ENCODE measurements around the gene UGT1A8.
"Not testable (repeated sequence)": the region's sequence is repeated elsewhere in the genome, so short reads cannot be mapped to it uniquely, and the experiment has no call there.

UGT1A8 gene

GRCh38 chr2:233712611-233713261 lies 95.3 kb downstream of the UGT1A8 start, which contains the start of gene UGT1A5:
Gene UGT1A5 (plus strand): TSS chr2:233712907. CDS start chr2:233712992, 85 bp downstream.
- H3K27me3 Mint-ChIP-seq = peaks cover 9% of the 10 kb centered on the region
- no peak within 1 kb of the TSS for H3K4me3 Mint-ChIP-seq

GRCh38 chr2:233713262-233713615 lies 95.8 kb downstream of the UGT1A8 start:
- no peaks in the 10 kb centered on the region for H3K36me3 Mint-ChIP-seq
- H3K27ac Mint-ChIP-seq = no peak overlapping the region
- no peaks in the 10 kb centered on the region for H3K9me3 Mint-ChIP-seq
- H3K4me3 Mint-ChIP-seq = no peak overlapping the region
- peaks cover 10% of the 10 kb centered on the region for H3K27me3 Mint-ChIP-seq
- H3K4me1 Mint-ChIP-seq = no peaks in the 10 kb centered on the region

More at GRCh38 chr2:233712611-233713261, 95.3 kb downstream of the UGT1A8 start, which contains the start of gene UGT1A5:
- H3K4me1 Mint-ChIP-seq = no peaks in the 10 kb centered on the region
- H3K36me3 Mint-ChIP-seq = no peaks in the 10 kb centered on the region
- H3K9me3 Mint-ChIP-seq = no peaks in the 10 kb centered on the region
- H3K27ac Mint-ChIP-seq = no peak within 1 kb of the TSS

DNA sequence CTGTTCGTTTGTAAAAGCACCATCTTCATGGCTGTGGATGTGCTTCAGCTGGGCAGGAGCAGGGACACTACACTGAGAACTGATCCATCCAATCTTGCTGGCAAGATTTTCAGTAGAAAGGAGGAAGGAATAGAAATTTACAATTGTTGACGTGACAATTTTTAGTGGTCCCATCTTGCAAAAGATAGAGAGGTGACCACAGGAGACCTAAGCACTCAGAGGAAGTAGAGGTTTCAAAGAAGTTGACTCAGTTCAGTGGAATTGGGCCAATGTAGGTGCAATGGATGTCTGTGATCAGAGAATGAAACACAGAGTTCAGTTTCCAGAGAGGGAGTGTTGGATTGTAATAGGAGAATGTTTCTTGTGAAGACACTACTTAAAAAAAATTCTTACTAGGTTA lies 96.7 kb downstream of the UGT1A8 start:
- Mint-ChIP-seq H3K36me3 (no peaks in the 10 kb centered on the region), H3K4me3 (no peak overlapping the region), H3K4me1 (no peaks in the 10 kb centered on the region), H3K27ac (no peak overlapping the region), H3K27me3 (peaks cover 14% of the 10 kb centered on the region), H3K9me3 (no peaks in the 10 kb centered on the region)

DNA sequence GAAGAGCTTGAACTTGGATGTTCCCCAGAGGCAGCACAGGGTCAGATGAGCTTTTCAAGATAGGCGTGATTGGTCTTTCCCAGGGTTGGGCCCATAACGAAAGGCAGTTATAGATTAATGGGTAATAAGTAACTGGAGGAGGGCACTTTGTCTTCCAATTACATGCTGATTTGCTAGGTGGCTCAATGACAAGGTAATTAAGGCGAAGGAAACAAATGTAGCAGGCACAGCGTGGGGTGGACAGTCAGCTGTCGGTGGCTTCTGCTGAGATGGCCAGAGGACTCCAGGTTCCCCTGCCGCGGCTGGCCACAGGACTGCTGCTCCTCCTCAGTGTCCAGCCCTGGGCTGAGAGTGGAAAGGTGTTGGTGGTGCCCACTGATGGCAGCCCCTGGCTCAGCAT lies 101.1 kb downstream of the UGT1A8 start, which contains the start of gene UGT1A4:
UGT1A4 (plus strand) TSS at position 185 of the 400 bp plus-strand sequence; CDS start at position 270, 85 bp downstream.
- peaks cover 18% of the 10 kb centered on the region for H3K27me3 Mint-ChIP-seq
- no peaks in the 10 kb centered on the region for H3K36me3 Mint-ChIP-seq
- no peaks in the 10 kb centered on the region for H3K9me3 Mint-ChIP-seq
- no peak within 1 kb of the TSS for H3K27ac Mint-ChIP-seq
- no peak within 1 kb of the TSS for H3K4me3 Mint-ChIP-seq
- H3K4me1 Mint-ChIP-seq = no peaks in the 10 kb centered on the region

- Mint-ChIP-seq H3K4me3 (no peak within 1 kb of the TSS), H3K36me3 (no peaks in the 10 kb centered on the region), H3K27ac (no peak within 1 kb of the TSS), H3K4me1 (no peaks in the 10 kb centered on the region), H3K9me3 (no peaks in the 10 kb centered on the region), H3K27me3 (peaks cover 7% of the 10 kb centered on the region)
These were observed 111.4 kb downstream of the UGT1A8 start, which contains the start of gene UGT1A3 for GRCh38 chr2:233728723-233729301. Gene UGT1A3 (plus strand): TSS chr2:233729042. CDS start chr2:233729127, 85 bp downstream.

DNA sequence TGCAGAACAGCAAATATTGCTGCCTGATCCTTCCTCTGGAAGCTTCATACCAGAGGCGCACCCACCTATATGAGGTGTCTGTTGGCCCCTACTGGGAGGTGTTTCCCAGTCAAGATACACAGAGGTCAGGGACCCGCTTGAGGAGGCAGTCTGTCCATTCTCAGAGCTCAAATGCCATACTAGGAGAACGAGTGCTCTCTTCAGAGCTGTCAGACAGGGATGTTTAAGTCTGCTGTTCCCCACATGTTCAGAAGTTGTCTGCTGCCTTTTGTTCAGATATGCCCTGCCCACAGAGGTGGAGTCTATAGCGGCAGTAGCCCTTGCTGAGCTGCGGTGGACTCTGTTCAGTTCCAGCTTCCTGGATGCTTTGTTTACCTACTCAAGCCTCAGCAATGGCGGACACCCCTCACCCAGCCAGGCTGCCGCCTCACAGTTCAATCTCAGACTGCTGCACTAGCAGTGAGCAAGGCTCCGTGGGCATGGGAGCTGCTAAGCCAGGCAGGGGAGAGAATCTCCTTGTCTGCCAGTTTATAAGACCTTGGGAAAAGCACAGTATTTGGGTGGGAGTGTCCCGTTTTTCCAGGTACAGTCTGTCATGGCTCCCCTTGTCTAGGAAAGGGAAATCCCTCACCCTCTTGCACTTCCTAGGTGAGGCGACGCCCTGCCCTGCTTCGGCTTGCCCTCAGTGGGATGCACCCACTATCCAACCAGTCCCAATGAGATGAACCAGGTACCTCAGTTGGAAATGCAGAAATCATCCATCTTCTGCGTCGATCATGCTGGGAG lies 119.6 kb downstream of the UGT1A8 start:
- H3K9me3 Mint-ChIP-seq, H3K36me3 Mint-ChIP-seq, H3K4me3 Mint-ChIP-seq, H3K27ac Mint-ChIP-seq, H3K4me1 Mint-ChIP-seq: not testable (repeated sequence)
- peaks cover 17% of the 10 kb centered on the region for H3K27me3 Mint-ChIP-seq

DNA sequence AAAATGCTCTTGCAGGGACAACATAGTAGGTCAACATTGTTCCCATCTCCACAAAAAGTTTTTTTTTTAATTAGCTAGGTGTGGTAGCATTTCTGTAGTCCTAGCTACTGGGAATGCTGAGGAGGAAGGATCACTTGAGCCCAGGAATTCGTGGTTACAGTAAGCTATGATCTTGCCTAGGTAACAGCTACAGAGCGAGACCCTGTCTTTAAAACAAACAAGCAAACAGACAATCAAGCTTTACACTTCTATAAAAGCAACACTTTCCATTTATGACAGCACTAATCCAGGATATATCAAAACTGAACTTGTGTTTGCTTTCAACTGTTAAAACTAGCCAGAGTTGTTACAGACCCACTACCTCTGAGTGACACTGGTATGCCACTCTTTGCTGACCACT lies 123.4 kb downstream of the UGT1A8 start:
- Mint-ChIP-seq H3K36me3 (no peaks in the 10 kb centered on the region), H3K4me1 (no peaks in the 10 kb centered on the region), H3K27ac (no peak overlapping the region), H3K4me3 (no peak overlapping the region), H3K9me3 (no peaks in the 10 kb centered on the region), H3K27me3 (peaks cover 11% of the 10 kb centered on the region)

GRCh38 chr2:233743464-233744259 lies 126.2 kb downstream of the UGT1A8 start:
- Mint-ChIP-seq H3K9me3 (no peaks in the 10 kb centered on the region), H3K27ac (no peak overlapping the region), H3K4me1 (no peaks in the 10 kb centered on the region), H3K27me3 (peaks cover 7% of the 10 kb centered on the region), H3K4me3 (no peak overlapping the region), H3K36me3 (no peaks in the 10 kb centered on the region)

DNA sequence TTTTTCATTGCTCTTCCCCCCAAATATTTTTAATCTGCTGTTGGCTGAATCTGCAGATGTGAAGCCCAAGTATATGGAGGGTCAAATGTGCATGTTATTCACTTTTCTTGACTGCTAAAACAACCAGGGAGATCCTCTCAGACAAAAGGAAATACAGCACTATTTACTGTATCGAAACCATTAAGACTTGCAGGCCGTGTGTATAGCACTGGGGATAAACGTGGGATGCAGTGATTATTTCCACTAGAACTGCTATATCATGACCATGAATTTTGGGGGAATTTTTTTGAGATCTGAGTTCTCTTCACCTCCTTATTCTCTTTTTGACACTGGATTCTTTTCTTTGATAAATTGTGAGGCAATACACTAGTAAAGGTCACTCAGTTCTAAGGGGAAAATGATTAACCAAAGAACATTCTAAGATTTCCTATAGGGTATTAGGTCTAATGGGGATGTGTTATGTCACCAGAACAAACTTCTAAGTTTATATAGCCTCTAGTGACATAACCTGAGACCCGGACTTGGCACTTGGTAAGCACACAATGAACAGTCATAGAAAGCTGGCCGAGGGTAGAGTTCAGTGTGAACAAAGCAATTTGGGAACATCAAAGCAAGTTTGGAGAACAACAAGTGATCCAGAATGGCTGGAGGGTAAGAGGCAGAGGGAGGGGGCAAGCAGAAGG lies 127.8 kb downstream of the UGT1A8 start:
- Mint-ChIP-seq H3K4me3 (no peak overlapping the region), H3K9me3 (no peaks in the 10 kb centered on the region), H3K27me3 (peaks cover 4% of the 10 kb centered on the region), H3K4me1 (no peaks in the 10 kb centered on the region), H3K27ac (no peak overlapping the region), H3K36me3 (no peaks in the 10 kb centered on the region)

- H3K27me3 Mint-ChIP-seq, H3K27ac Mint-ChIP-seq, H3K36me3 Mint-ChIP-seq: not testable (repeated sequence)
These were observed 128.4 kb downstream of the UGT1A8 start for GRCh38 chr2:233745838-233746237.

GRCh38 chr2:233746475-233747282 lies 129.2 kb downstream of the UGT1A8 start:
- H3K9me3 Mint-ChIP-seq = peaks cover 2% of the 10 kb centered on the region
- no peaks in the 10 kb centered on the region for H3K4me1 Mint-ChIP-seq
- H3K4me3 Mint-ChIP-seq = no peak overlapping the region
- H3K36me3 Mint-ChIP-seq = no peaks in the 10 kb centered on the region
- H3K27ac Mint-ChIP-seq = no peak overlapping the region
- peaks cover 2% of the 10 kb centered on the region for H3K27me3 Mint-ChIP-seq

More at GRCh38 chr2:233745838-233746237, 128.4 kb downstream of the UGT1A8 start:
- H3K4me3 Mint-ChIP-seq, H3K9me3 Mint-ChIP-seq, H3K4me1 Mint-ChIP-seq: not testable (repeated sequence)

DNA sequence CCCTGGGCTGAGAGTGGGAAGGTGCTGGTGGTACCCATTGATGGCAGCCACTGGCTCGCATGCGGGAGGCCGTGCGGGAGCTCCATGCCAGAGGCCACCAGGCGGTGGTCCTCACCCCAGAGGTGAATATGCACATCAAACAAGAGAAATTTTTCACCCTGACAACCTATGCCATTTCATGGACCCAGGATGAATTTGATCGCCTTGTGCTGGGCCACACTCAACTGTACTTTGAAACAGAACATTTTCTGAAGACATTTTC lies 129.8 kb downstream of the UGT1A8 start:
- Mint-ChIP-seq H3K9me3 (peaks cover 5% of the 10 kb centered on the region), H3K27me3 (peaks cover 4% of the 10 kb centered on the region)

DNA sequence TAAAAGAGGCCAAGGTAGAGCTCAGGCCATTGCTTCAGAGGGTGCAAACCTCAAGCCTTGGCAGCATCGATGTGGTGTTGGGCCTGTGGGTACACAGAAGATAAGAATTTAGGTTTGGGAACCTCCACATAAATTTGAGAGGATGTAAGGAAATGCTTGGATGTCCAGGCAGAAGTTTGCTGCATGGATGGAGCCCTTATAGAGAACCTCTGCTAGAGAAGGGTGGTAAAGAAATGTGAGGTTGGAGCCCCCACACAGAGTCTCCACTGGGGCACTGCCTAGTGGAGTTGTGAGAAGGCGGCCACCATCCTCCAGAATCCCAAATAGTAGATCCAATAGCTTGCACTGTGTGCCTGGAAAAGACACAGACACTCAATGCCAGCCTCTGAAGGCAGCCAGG lies 133.3 kb downstream of the UGT1A8 start:
- not testable (repeated sequence) for H3K27ac Mint-ChIP-seq, H3K27me3 Mint-ChIP-seq

More for the DNA sequence above, 129.8 kb downstream of the UGT1A8 start:
- H3K4me1 Mint-ChIP-seq = no peaks in the 10 kb centered on the region
- H3K27ac Mint-ChIP-seq = no peak overlapping the region
- no peaks in the 10 kb centered on the region for H3K36me3 Mint-ChIP-seq
- no peak overlapping the region for H3K4me3 Mint-ChIP-seq

DNA sequence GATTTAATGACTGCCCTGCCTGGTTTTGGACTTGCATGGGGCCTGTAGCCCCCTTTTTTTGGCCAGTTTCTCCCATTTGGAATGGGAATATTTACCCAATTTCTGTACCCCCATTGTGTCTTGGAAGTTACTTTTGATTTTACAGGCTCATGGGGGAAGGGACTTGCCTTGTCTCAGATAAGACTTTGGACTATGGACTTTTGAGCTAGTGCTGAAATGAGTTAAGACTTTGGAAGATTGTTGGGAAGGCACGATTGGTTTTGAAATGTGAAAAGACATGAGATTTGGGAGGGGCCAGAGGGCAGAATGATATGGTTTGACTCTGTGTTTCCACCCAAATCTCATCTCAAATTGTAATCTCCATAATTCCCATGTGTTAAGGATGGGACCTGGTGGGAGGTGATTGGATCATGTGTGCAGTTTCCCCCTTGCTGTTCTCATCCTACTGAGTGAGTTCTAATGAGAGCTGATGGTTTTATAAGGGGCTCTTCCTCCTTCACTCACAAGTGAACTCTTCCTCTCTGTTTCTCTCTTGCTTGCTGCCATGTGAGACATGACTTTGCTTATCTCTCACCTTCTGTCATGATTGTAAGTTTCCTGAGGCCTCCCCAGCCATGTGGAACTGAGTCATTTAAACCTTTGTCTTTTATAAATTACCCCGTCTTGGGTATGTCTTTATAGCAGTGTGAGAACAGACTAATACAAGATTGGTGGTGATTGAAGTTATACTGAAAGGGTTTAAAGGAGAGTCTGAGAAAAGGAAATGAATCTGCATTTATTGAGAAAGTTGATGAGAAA lies 134.0 kb downstream of the UGT1A8 start:
- not testable (repeated sequence) for H3K4me1 Mint-ChIP-seq, H3K4me3 Mint-ChIP-seq, H3K9me3 Mint-ChIP-seq, H3K27me3 Mint-ChIP-seq, H3K36me3 Mint-ChIP-seq, H3K27ac Mint-ChIP-seq

More for the DNA sequence above, 133.3 kb downstream of the UGT1A8 start:
- not testable (repeated sequence) for H3K4me1 Mint-ChIP-seq, H3K36me3 Mint-ChIP-seq, H3K4me3 Mint-ChIP-seq, H3K9me3 Mint-ChIP-seq

All from activated naive CD4-positive, alpha-beta T cell treated with anti-CD3 and anti-CD28 coated beads, Interleukin-2, amount 50 U/mL, for 24 hours (primary cell).